ENCODE data around the gene DTD2.

DNA sequence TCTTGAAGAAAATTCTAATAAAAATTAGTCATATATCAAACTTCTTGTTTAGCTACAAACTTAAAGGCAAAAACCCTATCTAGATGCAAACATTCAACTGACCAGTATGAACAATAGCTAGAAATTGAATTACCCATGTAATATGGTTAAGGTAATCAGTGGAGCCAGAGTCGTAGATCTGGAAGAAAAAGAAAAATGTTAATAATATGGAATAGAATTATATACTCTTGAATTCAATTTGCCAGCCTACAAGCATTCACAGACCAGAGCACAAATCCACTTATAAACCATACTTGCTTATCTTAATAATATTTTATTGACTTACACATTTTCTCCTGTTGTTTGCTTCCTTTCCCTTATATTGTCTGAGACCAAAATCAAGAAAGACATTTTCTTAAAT lies 29.3 kb downstream of the DTD2 start:
- TF ChIP-seq CTCF (IDR thresholded peaks at IDR 0.05; ENCODE audit: low read depth, low read length, missing input control), result no peak
- TF ChIP-seq FOXA2 (IDR thresholded peaks at IDR 0.05), result no peak
- TF ChIP-seq JUND (IDR thresholded peaks at IDR 0.05), result no peak
- TF ChIP-seq RAD21 (IDR thresholded peaks at IDR 0.05), result no peak
- TF ChIP-seq GABPA (IDR thresholded peaks at IDR 0.05 in 1 of 2, conservative IDR thresholded peaks at IDR 0.05 in 1 of 2), result no peak
- no peak for TF ChIP-seq YY1 (IDR thresholded peaks at IDR 0.05)
- no peak for TF ChIP-seq SP1 (IDR thresholded peaks at IDR 0.05)
- TF ChIP-seq, protein P1, sequence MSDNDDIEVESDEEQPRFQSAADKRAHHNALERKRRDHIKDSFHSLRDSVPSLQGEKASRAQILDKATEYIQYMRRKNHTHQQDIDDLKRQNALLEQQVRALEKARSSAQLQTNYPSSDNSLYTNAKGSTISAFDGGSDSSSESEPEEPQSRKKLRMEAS (IDR thresholded peaks at IDR 0.05), result no peak

All from liver (tissue), 3 donors.